Smooth muscle cell (in vitro differentiated cells): ENCODE data around the gene MYOG. TPM values are rescaled to one million over a fixed set of nuclear protein-coding genes. Genes with fewer than 3 reads are reported as not detected.

Experiments
- DNase-seq: peaks from one replicate; lab custom pipeline; 2025; ENCODE audit not compliant: unreplicated experiment; lab: John Stamatoyannopoulos, UW
- H2AFZ ChIP-seq: fragments of 200-600 bp; sonication (generic); 2 replicates; pipeline ENCODE4 v1.6.0; 2016; ENCODE audit warnings: antibody characterized with exemption, low read depth, mild to moderate bottlenecking
- H3F3A ChIP-seq: fragments of 200-600 bp; sonication (generic); 2 replicates; pipeline ENCODE4 v1.6.0; 2017; ENCODE audit warnings: antibody characterized with exemption, low read depth
- H3K27ac ChIP-seq: fragments of 200-600 bp; sonication (generic); 2 replicates; pipeline ENCODE4 v1.5.1; 2016; ENCODE audit warnings: low read depth, mild to moderate bottlenecking
- H3K27me3 ChIP-seq: fragments of 200-600 bp; sonication (generic); 2 replicates; pipeline ENCODE4 v1.6.1; 2016; ENCODE audit warnings: low read depth, mild to moderate bottlenecking
- H3K36me3 ChIP-seq: fragments of 200-600 bp; sonication (generic); 2 replicates; pipeline ENCODE4 v1.5.1; 2016; ENCODE audit warnings: low read depth
- H3K4me1 ChIP-seq: fragments of 200-600 bp; sonication (generic); 2 replicates; pipeline ENCODE4 v1.5.1; 2016; ENCODE audit warnings: low read depth
- H3K4me2 ChIP-seq: fragments of 200-600 bp; sonication (generic); 2 replicates; pipeline ENCODE4 v1.6.0; 2016; ENCODE audit warnings: mild to moderate bottlenecking
- H3K4me3 ChIP-seq: fragments of 200-600 bp; sonication (generic); 2 replicates; pipeline ENCODE4 v1.5.1; 2016; ENCODE audit warnings: mild to moderate bottlenecking
- H3K79me2 ChIP-seq: fragments of 200-600 bp; sonication (generic); 2 replicates; pipeline ENCODE4 v1.6.0; 2016; ENCODE audit warnings: low read depth, mild to moderate bottlenecking
- H3K9ac ChIP-seq: fragments of 200-600 bp; sonication (generic); 2 replicates; pipeline ENCODE4 v1.6.0; 2016; ENCODE audit warnings: low read depth
- H3K9me3 ChIP-seq: fragments of 200-600 bp; sonication (generic); replicated peaks from 2 replicates; pipeline ENCODE4 v1.5.1; 2016; ENCODE audit warnings: low read depth
- H4K20me1 ChIP-seq: fragments of 200-600 bp; sonication (generic); 2 replicates; pipeline ENCODE4 v1.6.0; 2016; ENCODE audit warnings: low read depth
- WGBS: methylation state at CpG from one replicate; pipeline ENCODE4 v1.1.7; 2016; ENCODE audit warnings: low lambda C conversion rate; 5-methylcytosine and 5-hydroxymethylcytosine counted together
- polyA plus RNA-seq: library from polyadenylated mRNA; unstranded; fragments of >200 nt; fragmentation: Nextera tagmentation; extraction: Ambion mirVana; gene quantifications from 2 replicates; pipeline ENCODE4 v1.2.1, GENCODE V29; 2016
- total RNA-seq: library from RNA; depleted of rRNA; stranded (reverse); fragments of >200 nt; gene quantifications from 2 replicates; pipeline ENCODE4 v1.2.3, GENCODE V29; 2014
- TF ChIP-seq, protein P1 (sequence below): fragments of 200-600 bp; sonication (generic); IDR thresholded peaks from 2 replicates; pipeline ENCODE4 v1.5.1; 2017; ENCODE audit warnings: borderline replicate concordance, mild to moderate bottlenecking, antibody characterized with exemption; ENCODE audit not compliant: insufficient read depth, poor library complexity, severe bottlenecking

The MYOG gene
- total and polyA plus RNA-seq, 2 experiments from 2014 or later: not detected

DNA sequence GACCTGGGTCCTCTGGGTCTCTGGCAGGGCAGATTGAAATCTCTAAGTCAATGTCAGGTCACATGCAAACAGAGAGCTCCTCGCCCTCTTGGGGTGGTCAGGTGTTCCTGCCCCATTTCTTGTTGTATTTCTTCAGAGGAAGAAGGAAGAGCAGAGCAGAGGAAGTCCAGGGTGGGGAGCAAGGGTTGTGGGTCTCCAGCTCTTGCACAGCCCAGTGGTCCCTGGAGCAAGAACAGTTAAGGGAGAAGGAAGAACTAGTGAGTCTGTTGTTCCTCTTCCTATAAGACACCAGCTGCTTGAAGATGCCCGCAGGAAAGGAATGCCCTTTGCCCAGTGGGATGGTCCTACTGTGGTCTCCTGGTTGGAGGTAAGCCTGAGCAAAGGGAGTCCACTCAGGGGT, 26.3 kb downstream of the MYOG start:
- H3K79me2 ChIP-seq: no peaks in the 10 kb centered on the region
- H3K4me3 ChIP-seq: no peak overlapping the region
- H3K27ac ChIP-seq: no peak overlapping the region
- H3K27me3 ChIP-seq: no peaks in the 10 kb centered on the region
- 97% methylated on average over 2 of the region's 2 CpGs for WGBS
- no peaks in the 10 kb centered on the region for H3K9me3 ChIP-seq
- no peaks in the 10 kb centered on the region for H3K36me3 ChIP-seq
- H3F3A ChIP-seq: no peaks in the 10 kb centered on the region
- no peak overlapping the region for H3K4me2 ChIP-seq
- H3K4me1 ChIP-seq: peaks cover 4% of the 10 kb centered on the region
- no peak overlapping the region for H2AFZ ChIP-seq
- H3K9ac ChIP-seq: no peak overlapping the region
- no peaks in the 10 kb centered on the region for H4K20me1 ChIP-seq
- no peak for DNase-seq
- TF ChIP-seq, protein P1, sequence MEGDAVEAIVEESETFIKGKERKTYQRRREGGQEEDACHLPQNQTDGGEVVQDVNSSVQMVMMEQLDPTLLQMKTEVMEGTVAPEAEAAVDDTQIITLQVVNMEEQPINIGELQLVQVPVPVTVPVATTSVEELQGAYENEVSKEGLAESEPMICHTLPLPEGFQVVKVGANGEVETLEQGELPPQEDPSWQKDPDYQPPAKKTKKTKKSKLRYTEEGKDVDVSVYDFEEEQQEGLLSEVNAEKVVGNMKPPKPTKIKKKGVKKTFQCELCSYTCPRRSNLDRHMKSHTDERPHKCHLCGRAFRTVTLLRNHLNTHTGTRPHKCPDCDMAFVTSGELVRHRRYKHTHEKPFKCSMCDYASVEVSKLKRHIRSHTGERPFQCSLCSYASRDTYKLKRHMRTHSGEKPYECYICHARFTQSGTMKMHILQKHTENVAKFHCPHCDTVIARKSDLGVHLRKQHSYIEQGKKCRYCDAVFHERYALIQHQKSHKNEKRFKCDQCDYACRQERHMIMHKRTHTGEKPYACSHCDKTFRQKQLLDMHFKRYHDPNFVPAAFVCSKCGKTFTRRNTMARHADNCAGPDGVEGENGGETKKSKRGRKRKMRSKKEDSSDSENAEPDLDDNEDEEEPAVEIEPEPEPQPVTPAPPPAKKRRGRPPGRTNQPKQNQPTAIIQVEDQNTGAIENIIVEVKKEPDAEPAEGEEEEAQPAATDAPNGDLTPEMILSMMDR: no peak

DNA sequence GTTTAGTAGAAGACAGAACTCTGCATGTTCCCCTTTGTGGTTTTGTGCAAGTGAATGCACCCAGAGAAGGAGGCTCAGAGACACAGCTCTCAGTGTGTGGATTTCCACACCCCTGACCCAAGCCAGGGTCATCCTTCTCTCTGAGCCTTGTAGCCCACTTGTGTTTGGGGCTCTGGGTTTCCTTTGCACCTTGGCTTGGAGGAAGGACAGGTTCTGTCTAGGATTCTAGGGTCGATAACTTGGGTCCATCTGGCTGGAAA, 27.2 kb downstream of the MYOG start:
- Histone ChIP-seq H3K79me2 (no peaks in the 10 kb centered on the region), H4K20me1 (no peaks in the 10 kb centered on the region), H3K27me3 (no peaks in the 10 kb centered on the region), H3F3A (no peaks in the 10 kb centered on the region), H2AFZ (no peak overlapping the region), H3K9me3 (no peaks in the 10 kb centered on the region), H3K4me3 (no peak overlapping the region), H3K27ac (no peak overlapping the region), H3K9ac (no peak overlapping the region), H3K36me3 (no peaks in the 10 kb centered on the region), H3K4me1 (peaks cover 4% of the 10 kb centered on the region), H3K4me2 (no peak overlapping the region)
- no peak for DNase-seq
- 92% methylated on average over 1 of the region's 1 CpG for WGBS
- TF ChIP-seq, protein P1: no peak

DNA sequence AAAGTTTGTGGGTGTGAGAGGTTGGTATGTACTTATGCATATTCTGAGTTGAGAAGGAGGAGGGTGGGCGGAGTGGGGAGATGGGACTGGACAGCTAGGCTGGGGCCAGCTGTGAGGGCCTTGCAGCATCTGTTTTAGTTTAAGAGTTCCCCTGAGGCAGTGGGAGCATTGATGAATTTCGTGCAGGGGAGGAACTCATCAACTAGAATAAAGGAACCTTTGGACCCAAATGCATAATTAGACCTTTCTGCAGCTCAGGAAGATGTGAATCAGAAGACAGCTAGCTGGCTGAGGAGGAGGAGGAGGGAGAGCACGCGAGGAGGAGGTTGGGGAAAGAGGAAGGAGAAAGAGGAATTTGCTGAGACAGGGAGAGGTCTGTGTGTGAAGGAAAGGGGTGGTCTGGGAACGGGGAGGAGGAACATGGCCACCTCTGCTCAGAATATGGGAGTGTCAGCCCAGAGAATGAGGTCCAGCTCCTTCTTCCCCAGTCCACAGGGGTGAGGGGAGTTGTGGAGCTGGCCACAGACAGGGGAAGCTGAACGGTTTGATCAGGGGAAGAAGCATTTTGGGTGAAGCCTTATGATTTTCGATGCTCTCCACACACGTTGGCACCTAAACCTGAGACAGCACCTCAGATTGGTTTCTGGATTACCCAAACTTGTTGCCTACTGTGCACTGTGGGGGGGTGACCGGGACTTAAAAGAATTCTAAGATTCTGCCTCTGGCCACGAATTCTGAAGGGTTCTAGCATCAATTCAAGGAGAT, 27.7 kb downstream of the MYOG start:
- H2AFZ ChIP-seq: no peak overlapping the region
- peaks cover 4% of the 10 kb centered on the region for H3K4me1 ChIP-seq
- no peaks in the 10 kb centered on the region for H3K36me3 ChIP-seq
- H4K20me1 ChIP-seq: no peaks in the 10 kb centered on the region
- no peak overlapping the region for H3K27ac ChIP-seq
- H3K9me3 ChIP-seq: no peaks in the 10 kb centered on the region
- DNase-seq: no peak
- WGBS: 79% methylated on average over 9 of the region's 10 CpGs
- no peak overlapping the region for H3K9ac ChIP-seq
- H3F3A ChIP-seq: no peaks in the 10 kb centered on the region
- H3K27me3 ChIP-seq: no peaks in the 10 kb centered on the region
- H3K79me2 ChIP-seq: no peaks in the 10 kb centered on the region
- no peak overlapping the region for H3K4me2 ChIP-seq
- TF ChIP-seq, protein P1: no peak
- H3K4me3 ChIP-seq: no peak overlapping the region

DNA sequence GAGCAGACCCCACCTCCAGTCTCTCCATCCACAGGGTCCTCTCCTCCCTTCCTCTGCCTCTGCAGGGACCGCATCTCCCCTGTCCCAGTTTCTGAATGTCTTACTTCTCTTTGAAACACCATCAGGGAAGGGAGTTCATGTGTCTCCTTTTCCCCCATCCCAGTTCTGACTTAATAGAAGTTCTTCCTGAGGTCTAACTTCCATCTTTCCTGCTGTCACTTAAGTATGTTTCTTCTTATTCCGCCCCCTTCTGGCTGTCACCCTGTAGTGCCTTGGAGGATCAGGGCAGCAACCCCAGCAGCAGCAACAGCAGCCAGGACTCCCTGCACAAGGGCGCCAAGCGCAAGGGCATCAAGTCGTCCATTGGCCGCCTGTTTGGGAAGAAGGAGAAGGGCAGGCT, 29.3 kb downstream of the MYOG start:
- H3K9me3 ChIP-seq: no peaks in the 10 kb centered on the region
- no peak overlapping the region for H2AFZ ChIP-seq
- TF ChIP-seq, protein P1: peak; percentile 7
- no peaks in the 10 kb centered on the region for H3K36me3 ChIP-seq
- H3K27me3 ChIP-seq: no peaks in the 10 kb centered on the region
- no peak overlapping the region for H3K27ac ChIP-seq
- no peak overlapping the region for H3K4me2 ChIP-seq
- H3K79me2 ChIP-seq: no peaks in the 10 kb centered on the region
- peaks cover 4% of the 10 kb centered on the region for H3K4me1 ChIP-seq
- DNase-seq: no peak
- H3F3A ChIP-seq: no peaks in the 10 kb centered on the region
- no peak overlapping the region for H3K4me3 ChIP-seq
- 94% methylated on average over 6 of the region's 6 CpGs for WGBS
- no peaks in the 10 kb centered on the region for H4K20me1 ChIP-seq
- H3K9ac ChIP-seq: no peak overlapping the region
